DND-41 (cell line): ENCODE data around the gene GATD1.

Experiments used
- ATAC-seq: fragments of 200-7000 bp; cut with Tn5 transposase; 3 replicates; pipeline ENCODE4 v1.9.1; 2021; ENCODE audit warnings: low read depth; ENCODE audit not compliant: insufficient read depth
- DNase-seq: peaks from one replicate; pipeline ENCODE4 v3.0.0-alpha.2; 2020
- H2AFZ ChIP-seq: 2 replicates; pipeline ENCODE4 v1.6.0; 2012; ENCODE audit warnings: low read depth, low read length
- H3K27ac ChIP-seq: 2 replicates; pipeline ENCODE4 v1.5.1; 2012; ENCODE audit warnings: low read length, inconsistent platforms
- H3K27me3 ChIP-seq: fragments of 200-600 bp; sonication (generic); 2 replicates; pipeline ENCODE4 v1.6.0; 2012; ENCODE audit warnings: low read length, mild to moderate bottlenecking, inconsistent platforms; ENCODE audit not compliant: insufficient read depth, poor library complexity
- H3K36me3 ChIP-seq: 2 replicates; pipeline ENCODE4 v1.5.1; 2012; ENCODE audit warnings: low read length, inconsistent platforms; ENCODE audit not compliant: insufficient read depth
- H3K4me1 ChIP-seq: 2 replicates; pipeline ENCODE4 v1.5.1; 2012; ENCODE audit warnings: mild to moderate bottlenecking, low read length; ENCODE audit not compliant: insufficient read depth
- H3K4me2 ChIP-seq: 2 replicates; pipeline ENCODE4 v1.6.0; 2012; ENCODE audit warnings: mild to moderate bottlenecking, moderate library complexity, low read length, inconsistent platforms; ENCODE audit not compliant: insufficient read depth
- H3K4me3 ChIP-seq, 2 experiments: fragments of 200-600 bp in 1 of 2; shearing (Covaris generic) in 1 of 2; 2 replicates each; pipeline ENCODE4 v1.5.1; 2012 to 2016; ENCODE audit warnings: inconsistent platforms in 2 of 2, low read length in 2 of 2, mild to moderate bottlenecking in 2 of 2, low read depth in 1 of 2, moderate library complexity in 1 of 2
- H3K79me2 ChIP-seq: 2 replicates; pipeline ENCODE4 v1.6.0; 2012; ENCODE audit warnings: low read length, inconsistent platforms; ENCODE audit not compliant: insufficient read depth
- H3K9ac ChIP-seq: 2 replicates; pipeline ENCODE4 v1.6.0; 2012; ENCODE audit warnings: low read depth, mild to moderate bottlenecking, inconsistent platforms, low read length, moderate library complexity
- H3K9me3 ChIP-seq: 2 replicates; pipeline ENCODE4 v1.5.1; 2012; ENCODE audit warnings: low read length, moderate library complexity, mild to moderate bottlenecking, inconsistent platforms; ENCODE audit not compliant: insufficient read depth, severe bottlenecking
- H4K20me1 ChIP-seq: 2 replicates; pipeline ENCODE4 v1.6.0; 2012; ENCODE audit warnings: low read length; ENCODE audit not compliant: insufficient read depth
- CTCF ChIP-seq: IDR thresholded peaks from 2 replicates; pipeline ENCODE4 v1.5.1; 2012; ENCODE audit warnings: borderline replicate concordance, low read length, moderate library complexity, mild to moderate bottlenecking; ENCODE audit not compliant: poor library complexity, severe bottlenecking; ENCODE audit errors: extremely low read depth
- EZH2 ChIP-seq: IDR thresholded peaks from 3 replicates; pipeline ENCODE4 v1.6.1; 2012; ENCODE audit warnings: borderline replicate concordance, low read depth, mild to moderate bottlenecking, moderate library complexity, low read length, inconsistent platforms; ENCODE audit not compliant: severe bottlenecking

The GATD1 gene

GRCh38 chr11:802693-803466 lies 25.6 kb upstream of the GATD1 start:
- no peaks in the 10 kb centered on the region for H3K27me3 ChIP-seq
- peak overlapping the region; percentile 21; the same call in 1 of the 2 replicates for H3K27ac ChIP-seq
- peaks cover 47% of the 10 kb centered on the region for H4K20me1 ChIP-seq
- TF ChIP-seq EZH2 (no peak), CTCF (no peak)
- peak overlapping the region in 1 of 2 experiments; percentile 65; a peak in 2 of 4 replicates for H3K4me3 ChIP-seq
- H3K9me3 ChIP-seq: no peaks in the 10 kb centered on the region
- H2AFZ ChIP-seq: no peak overlapping the region
- peak overlapping the region; percentile 85 for H3K9ac ChIP-seq
- peaks cover 53% of the 10 kb centered on the region for H3K36me3 ChIP-seq
- H3K4me1 ChIP-seq: peaks cover 54% of the 10 kb centered on the region
- H3K4me2 ChIP-seq: peak overlapping the region; percentile 93
- H3K79me2 ChIP-seq: peaks cover 41% of the 10 kb centered on the region
- ATAC-seq (no peak), DNase-seq (no peak)

GRCh38 chr11:802018-802617 lies 24.8 kb upstream of the GATD1 start:
- Histone ChIP-seq H3K4me2 (peak overlapping the region; percentile 93; the same call in 1 of the 2 replicates), H3K27ac (no peak overlapping the region), H3K4me3 (no peak overlapping the region), H2AFZ (no peak overlapping the region), H3K27me3 (no peaks in the 10 kb centered on the region), H3K9ac (no peak overlapping the region; the same call in 1 of the 2 replicates), H3K36me3 (peaks cover 53% of the 10 kb centered on the region), H4K20me1 (peaks cover 47% of the 10 kb centered on the region), H3K4me1 (peaks cover 56% of the 10 kb centered on the region), H3K9me3 (no peaks in the 10 kb centered on the region), H3K79me2 (peaks cover 39% of the 10 kb centered on the region)
- TF ChIP-seq EZH2 (no peak), CTCF (no peak)
- no peak for DNase-seq
- ATAC-seq: no peak

- no peak overlapping the region for H3K4me2 ChIP-seq
- DNase-seq (no peak), ATAC-seq (no peak)
- no peak overlapping the region for H2AFZ ChIP-seq
- no peaks in the 10 kb centered on the region for H3K9me3 ChIP-seq
- H3K27me3 ChIP-seq: no peaks in the 10 kb centered on the region
- H3K4me1 ChIP-seq: peaks cover 65% of the 10 kb centered on the region
- H3K79me2 ChIP-seq: peaks cover 44% of the 10 kb centered on the region
- H3K27ac ChIP-seq: no peak overlapping the region
- TF ChIP-seq CTCF (no peak), EZH2 (no peak)
- no peak overlapping the region for H3K4me3 ChIP-seq
- H3K9ac ChIP-seq: no peak overlapping the region
- H4K20me1 ChIP-seq: peaks cover 56% of the 10 kb centered on the region
- H3K36me3 ChIP-seq: peaks cover 53% of the 10 kb centered on the region
Observed at GRCh38 chr11:801097-801780, 24.0 kb upstream of the GATD1 start.
